ENCODE data around the gene DNMT3A. TPM values are rescaled to one million over a fixed set of nuclear protein-coding genes. Genes with fewer than 3 reads are reported as not detected.

The DNMT3A gene
- total RNA-seq, 1 experiment from 2014 or later = 215 TPM

DNA sequence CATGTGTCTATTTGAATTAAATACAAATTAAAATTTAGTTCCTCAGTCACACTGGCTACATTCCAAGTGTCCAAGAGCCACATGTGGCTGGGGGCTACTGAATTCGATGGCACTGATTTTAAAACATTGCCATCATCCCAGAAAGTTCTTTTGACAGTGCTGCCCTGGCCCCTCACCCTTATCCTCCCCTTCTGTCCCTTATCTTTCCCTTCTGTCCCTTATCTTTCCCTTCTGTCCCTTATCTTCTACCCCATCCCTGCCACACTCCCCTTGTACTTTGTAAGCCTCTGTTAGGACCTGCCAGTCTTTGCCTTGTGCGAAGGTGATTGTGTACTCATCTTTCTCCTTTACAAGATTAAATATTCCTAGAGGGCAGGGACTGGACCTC is 85.2 kb downstream of the DNMT3A start:
- no peak overlapping the region for H3K4me2 ChIP-seq (ENCODE audit: insufficient read depth, insufficient read length, low read length)
- no peak overlapping the region for H2BK120ac ChIP-seq (ENCODE audit: low read depth, low read length, poor library complexity, severe bottlenecking)
- no peak overlapping the region for H3K56ac ChIP-seq (ENCODE audit: insufficient read length, low read depth, low read length)
- Mint-ChIP-seq H3K27me3 (ENCODE audit: low read depth) (no peaks in the 10 kb centered on the region), H3K36me3 (ENCODE audit: insufficient read depth in 1 of 3, low read depth in 3 of 3) (peaks cover 27 to 33% (median 30%) of the 10 kb centered on the region in 3 experiments), H3K4me1 (peaks cover 64% of the 10 kb centered on the region in 2 experiments), H3K4me3 (no peak overlapping the region; a peak in 1 of 5 replicates), H3K9me3 (no peaks in the 10 kb centered on the region; a peak in 1 of 5 replicates), H3K27ac (peak overlapping the region in 2 of 3 experiments; percentile 28 to 57; a peak in 1 of 7 replicates)
- H3K18ac ChIP-seq (ENCODE audit: insufficient read length, low read depth, low read length) = no peak overlapping the region
- H3K27me3 ChIP-seq (ENCODE audit: insufficient read depth, low read length) = no peaks in the 10 kb centered on the region
- H4K20me1 ChIP-seq (ENCODE audit: control insufficient read depth, insufficient read depth, insufficient read length) = no peaks in the 10 kb centered on the region
- no peak overlapping the region for H2BK15ac ChIP-seq (ENCODE audit: low read depth, low read length)
- DNase-seq = no peak
- no peak overlapping the region for H4K91ac ChIP-seq (ENCODE audit: insufficient read length, low read depth, low read length)
- peaks cover 7% of the 10 kb centered on the region for H3K23me2 ChIP-seq (ENCODE audit: insufficient read length, low read depth, low read length, poor library complexity, severe bottlenecking)
- no peak overlapping the region for H2AFZ ChIP-seq (ENCODE audit: low read length)
- no peaks in the 10 kb centered on the region for H3K79me2 ChIP-seq (ENCODE audit: insufficient read depth, low read length)
- WGBS (ENCODE audit: extremely low coverage, insufficient read length, low lambda C conversion rate) = no CpG with 5 or more reads among the region's 2 CpGs
- no peak overlapping the region for H4K8ac ChIP-seq (replicated peaks; ENCODE audit: insufficient read length, low read depth, low read length)
- no peak overlapping the region for H3K14ac ChIP-seq (ENCODE audit: insufficient read depth, low read length)
- H3K9me3 ChIP-seq (ENCODE audit: control insufficient read depth, low read depth, low read length) = no peaks in the 10 kb centered on the region
- no peak overlapping the region for H3K4ac ChIP-seq (ENCODE audit: low read depth, low read length)
- peaks cover 30% of the 10 kb centered on the region for H3K4me1 ChIP-seq (ENCODE audit: insufficient read depth, low read length)
- no peak overlapping the region for H3K27ac ChIP-seq (ENCODE audit: insufficient read length, low read depth, low read length)
- no peak overlapping the region for H2AK5ac ChIP-seq (ENCODE audit: insufficient read length, low read length)
- H3K23ac ChIP-seq (ENCODE audit: insufficient read length, low read depth, low read length) = no peak overlapping the region
- H2BK20ac ChIP-seq (ENCODE audit: low read depth, low read length, poor library complexity, severe bottlenecking) = no peak overlapping the region
- no peak overlapping the region for H4K5ac ChIP-seq (ENCODE audit: insufficient read length, low read depth, low read length)
- TF ChIP-seq, protein P1, sequence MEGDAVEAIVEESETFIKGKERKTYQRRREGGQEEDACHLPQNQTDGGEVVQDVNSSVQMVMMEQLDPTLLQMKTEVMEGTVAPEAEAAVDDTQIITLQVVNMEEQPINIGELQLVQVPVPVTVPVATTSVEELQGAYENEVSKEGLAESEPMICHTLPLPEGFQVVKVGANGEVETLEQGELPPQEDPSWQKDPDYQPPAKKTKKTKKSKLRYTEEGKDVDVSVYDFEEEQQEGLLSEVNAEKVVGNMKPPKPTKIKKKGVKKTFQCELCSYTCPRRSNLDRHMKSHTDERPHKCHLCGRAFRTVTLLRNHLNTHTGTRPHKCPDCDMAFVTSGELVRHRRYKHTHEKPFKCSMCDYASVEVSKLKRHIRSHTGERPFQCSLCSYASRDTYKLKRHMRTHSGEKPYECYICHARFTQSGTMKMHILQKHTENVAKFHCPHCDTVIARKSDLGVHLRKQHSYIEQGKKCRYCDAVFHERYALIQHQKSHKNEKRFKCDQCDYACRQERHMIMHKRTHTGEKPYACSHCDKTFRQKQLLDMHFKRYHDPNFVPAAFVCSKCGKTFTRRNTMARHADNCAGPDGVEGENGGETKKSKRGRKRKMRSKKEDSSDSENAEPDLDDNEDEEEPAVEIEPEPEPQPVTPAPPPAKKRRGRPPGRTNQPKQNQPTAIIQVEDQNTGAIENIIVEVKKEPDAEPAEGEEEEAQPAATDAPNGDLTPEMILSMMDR (conservative IDR thresholded peaks at IDR 0.05) = no peak
- no peak overlapping the region for H3T11ph ChIP-seq (ENCODE audit: low read length)
- H3K9ac ChIP-seq (ENCODE audit: extremely low read depth, insufficient read length, low read length) = no peak overlapping the region
- no peaks in the 10 kb centered on the region for H3K79me1 ChIP-seq (ENCODE audit: insufficient read depth, low read depth, low read length, poor library complexity, severe bottlenecking)
- H2BK12ac ChIP-seq (ENCODE audit: insufficient read length, low read depth, low read length) = no peak overlapping the region
- no peak overlapping the region for H2BK5ac ChIP-seq (ENCODE audit: insufficient read length, low read length)

All from H9 (cell line).